GM23248 (cell line): ENCODE results near the gene EFCAB6. TPM values are rescaled to one million over a fixed set of nuclear protein-coding genes. Genes with fewer than 3 reads are reported as not detected.

ENCODE experiments used
- DNase-seq: peaks from one replicate; pipeline ENCODE4 v3.0.0-alpha.2; 2015
- H2AFZ ChIP-seq: fragments of 200-600 bp; sonication (generic); 2 replicates; pipeline ENCODE4 v1.6.1; 2016; ENCODE audit warnings: antibody characterized with exemption
- H3F3A ChIP-seq: fragments of 200-600 bp; sonication (generic); 2 replicates; pipeline ENCODE4 v1.6.1; 2016; ENCODE audit warnings: mild to moderate bottlenecking, antibody characterized with exemption, mixed run types; ENCODE audit not compliant: insufficient read depth
- H3K27ac ChIP-seq: fragments of 200-600 bp; sonication (generic); 2 replicates; pipeline ENCODE4 v1.5.1; 2016; ENCODE audit warnings: mild to moderate bottlenecking
- H3K27me3 ChIP-seq: fragments of 200-600 bp; sonication (generic); replicated peaks from 2 replicates; pipeline ENCODE4 v1.6.1; 2016; ENCODE audit warnings: mild to moderate bottlenecking; ENCODE audit not compliant: insufficient read depth
- H3K36me3 ChIP-seq: fragments of 200-600 bp; sonication (generic); 2 replicates; pipeline ENCODE4 v1.6.1; 2016; ENCODE audit warnings: low read depth, mild to moderate bottlenecking
- H3K4me1 ChIP-seq: fragments of 200-600 bp; sonication (generic); 2 replicates; pipeline ENCODE4 v1.6.1; 2016; ENCODE audit warnings: mild to moderate bottlenecking; ENCODE audit not compliant: insufficient read depth
- H3K4me2 ChIP-seq: fragments of 200-600 bp; sonication (generic); one replicate; pipeline ENCODE4 v1.6.1; 2016; ENCODE audit warnings: mild to moderate bottlenecking; ENCODE audit not compliant: unreplicated experiment
- H3K4me3 ChIP-seq: fragments of 200-600 bp; sonication (generic); 2 replicates; pipeline ENCODE4 v1.5.1; 2016; ENCODE audit warnings: mild to moderate bottlenecking
- H3K79me2 ChIP-seq: fragments of 200-600 bp; sonication (generic); 2 replicates; pipeline ENCODE4 v1.6.1; 2016; ENCODE audit warnings: mild to moderate bottlenecking; ENCODE audit not compliant: insufficient read depth
- H3K9ac ChIP-seq: fragments of 200-600 bp; sonication (generic); 2 replicates; pipeline ENCODE4 v1.6.1; 2016; ENCODE audit warnings: mild to moderate bottlenecking
- H3K9me2 ChIP-seq: fragments of 200-600 bp; sonication (generic); 2 replicates; pipeline ENCODE4 v1.6.1; 2016; ENCODE audit warnings: mixed run types, mild to moderate bottlenecking, moderate library complexity; ENCODE audit not compliant: insufficient read depth
- H3K9me3 ChIP-seq: fragments of 200-600 bp; sonication (generic); one replicate; pipeline ENCODE4 v1.6.1; 2017; ENCODE audit warnings: low read depth
- H4K20me1 ChIP-seq: fragments of 200-600 bp; sonication (generic); 2 replicates; pipeline ENCODE4 v1.6.0; 2016; ENCODE audit not compliant: insufficient read depth
- EZH2 ChIP-seq: fragments of 200-600 bp; sonication (generic); IDR thresholded peaks from 2 replicates; pipeline ENCODE4 v1.6.1; 2018; ENCODE audit warnings: antibody characterized with exemption, mild to moderate bottlenecking; ENCODE audit not compliant: insufficient read depth, poor library complexity, severe bottlenecking
- EZH2phosphoT487 ChIP-seq: fragments of 200-600 bp; sonication (generic); IDR thresholded peaks from 2 replicates; pipeline ENCODE4 v1.6.1; 2018; ENCODE audit warnings: antibody characterized with exemption, moderate library complexity, mild to moderate bottlenecking, low read depth; ENCODE audit not compliant: insufficient read depth
- WGBS, 2 experiments: methylation state at CpG; one replicate each; pipeline ENCODE4 v1.1.6; 2015 to 2017; ENCODE audit warnings: low lambda C conversion rate in 2 of 2, low coverage in 1 of 2; ENCODE audit errors: missing lambda C conversion rate in 2 of 2; 5-methylcytosine and 5-hydroxymethylcytosine counted together
- in situ Hi-C: fragments of 300-500 bp; cut with MboI; formaldehyde crosslinking; loops from 2 replicates; pipeline ENCODE4 v1.15.0; 2020
- polyA plus RNA-seq: library from polyadenylated mRNA; unstranded; fragments of >200 nt; fragmentation: Nextera tagmentation; extraction: Ambion mirVana; gene quantifications from 2 replicates; pipeline ENCODE4 v1.2.1, GENCODE V29; 2016
- total RNA-seq: library from RNA; depleted of rRNA; stranded (reverse); fragments of >200 nt; shearing (Covaris generic); gene quantifications from 2 replicates; pipeline ENCODE4 v1.2.3, GENCODE V29; 2014

The EFCAB6 gene
- total and polyA plus RNA-seq, 2 experiments from 2014 or later, result 1.5 to 2.1 TPM

- TF ChIP-seq EZH2phosphoT487, result no peak
- TF ChIP-seq EZH2, result no peak
- Histone ChIP-seq H3F3A (no peaks in the 10 kb centered on the region), H3K9ac (no peak overlapping the region), H3K9me3 (no peaks in the 10 kb centered on the region), H2AFZ (no peak overlapping the region), H3K4me1 (no peaks in the 10 kb centered on the region), H3K9me2 (no peaks in the 10 kb centered on the region), H3K27me3 (no peaks in the 10 kb centered on the region), H3K27ac (no peak overlapping the region), H4K20me1 (no peaks in the 10 kb centered on the region), H3K79me2 (no peaks in the 10 kb centered on the region), H3K4me2 (no peak overlapping the region), H3K36me3 (no peaks in the 10 kb centered on the region), H3K4me3 (no peak overlapping the region)
- in situ Hi-C loops, result no loop called here
- WGBS, 2 experiments, result 43 to 49% methylated on average over 7 to 8 of the region's 8 CpGs
- DNase-seq, result no peak
Observed at GRCh38 chr22:43515411-43515810, 296.7 kb downstream of the EFCAB6 start.

GRCh38 chr22:43514476-43515157, 297.5 kb downstream of the EFCAB6 start:
- Histone ChIP-seq H3K27me3 (no peaks in the 10 kb centered on the region), H3K36me3 (no peaks in the 10 kb centered on the region), H3K9ac (no peak overlapping the region), H3K27ac (no peak overlapping the region), H3K4me2 (no peak overlapping the region), H3F3A (no peaks in the 10 kb centered on the region), H2AFZ (no peak overlapping the region), H3K4me1 (no peaks in the 10 kb centered on the region), H3K4me3 (no peak overlapping the region), H3K79me2 (no peaks in the 10 kb centered on the region), H3K9me2 (no peaks in the 10 kb centered on the region), H3K9me3 (no peaks in the 10 kb centered on the region), H4K20me1 (no peaks in the 10 kb centered on the region)
- DNase-seq, result no peak
- in situ Hi-C loops, result no loop called here
- WGBS, 2 experiments, result 56 to 63% methylated on average over 23 to 31 of the region's 31 CpGs
- no peak for TF ChIP-seq EZH2phosphoT487
- no peak for TF ChIP-seq EZH2

GRCh38 chr22:43512279-43512678, 299.8 kb downstream of the EFCAB6 start:
- WGBS, 2 experiments, result 23 to 27% methylated on average over 8 of the region's 8 CpGs
- Histone ChIP-seq H3K27me3 (no peaks in the 10 kb centered on the region), H3F3A (no peaks in the 10 kb centered on the region), H4K20me1 (no peaks in the 10 kb centered on the region), H3K9ac (no peak overlapping the region), H3K36me3 (no peaks in the 10 kb centered on the region), H3K4me3 (no peak overlapping the region), H3K9me2 (no peaks in the 10 kb centered on the region), H3K4me1 (no peaks in the 10 kb centered on the region), H3K79me2 (no peaks in the 10 kb centered on the region), H3K4me2 (no peak overlapping the region), H2AFZ (no peak overlapping the region), H3K27ac (no peak overlapping the region), H3K9me3 (no peaks in the 10 kb centered on the region)
- TF ChIP-seq EZH2phosphoT487, result no peak
- no peak for TF ChIP-seq EZH2
- in situ Hi-C loops, result no loop called here
- no peak for DNase-seq

GRCh38 chr22:43511276-43511910, 300.7 kb downstream of the EFCAB6 start:
- H3K9ac ChIP-seq, result no peak overlapping the region
- no peaks in the 10 kb centered on the region for H3F3A ChIP-seq
- no peaks in the 10 kb centered on the region for H3K79me2 ChIP-seq
- no peak for TF ChIP-seq EZH2
- no peak for TF ChIP-seq EZH2phosphoT487
- no peak overlapping the region for H2AFZ ChIP-seq
- no peak overlapping the region for H3K4me3 ChIP-seq
- DNase-seq, result no peak
- 45 to 52% methylated on average over 16 of the region's 16 CpGs for WGBS, 2 experiments
- no peaks in the 10 kb centered on the region for H4K20me1 ChIP-seq
- no peaks in the 10 kb centered on the region for H3K27me3 ChIP-seq
- no peaks in the 10 kb centered on the region for H3K9me3 ChIP-seq
- H3K9me2 ChIP-seq, result no peaks in the 10 kb centered on the region
- no peaks in the 10 kb centered on the region for H3K36me3 ChIP-seq
- H3K4me1 ChIP-seq, result no peaks in the 10 kb centered on the region
- H3K4me2 ChIP-seq, result no peak overlapping the region
- in situ Hi-C loops, result no loop called here
- H3K27ac ChIP-seq, result no peak overlapping the region
